ENCODE results near the gene EIF2AK2. TPM values are rescaled to one million over a fixed set of nuclear protein-coding genes. Genes with fewer than 3 reads are reported as not detected.

Gene EIF2AK2
- total RNA-seq, 1 donor from 2014 or later, result 56.0 TPM

GRCh38 chr2:37110306-37111212 lies 46.2 kb downstream of the EIF2AK2 start:
- intact Hi-C loops (cut with DNase I), result no loop called here
- ATAC-seq, result no peak
- no peak for DNase-seq (ENCODE audit: low spot score)

DNA sequence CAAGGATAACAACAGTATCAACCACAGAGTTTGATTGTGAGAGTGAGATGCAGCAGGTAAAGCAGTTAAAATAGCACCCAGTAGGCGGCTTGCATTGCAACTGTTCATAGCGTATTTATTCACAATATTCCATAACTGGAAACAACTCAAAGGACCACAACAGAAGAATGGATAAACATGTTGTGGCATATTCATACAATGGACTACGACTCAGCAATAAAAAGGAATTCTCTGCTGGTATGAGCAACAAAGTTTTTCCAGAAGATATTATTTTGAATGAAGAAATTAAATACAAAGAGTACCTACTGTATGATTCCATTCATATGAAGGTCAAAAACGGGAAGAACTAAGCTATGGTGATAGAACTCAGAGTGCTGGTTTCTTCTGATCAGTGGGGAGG lies 47.3 kb downstream of the EIF2AK2 start:
- ATAC-seq, result no peak
- intact Hi-C loops (cut with DNase I), result no loop called here

DNA sequence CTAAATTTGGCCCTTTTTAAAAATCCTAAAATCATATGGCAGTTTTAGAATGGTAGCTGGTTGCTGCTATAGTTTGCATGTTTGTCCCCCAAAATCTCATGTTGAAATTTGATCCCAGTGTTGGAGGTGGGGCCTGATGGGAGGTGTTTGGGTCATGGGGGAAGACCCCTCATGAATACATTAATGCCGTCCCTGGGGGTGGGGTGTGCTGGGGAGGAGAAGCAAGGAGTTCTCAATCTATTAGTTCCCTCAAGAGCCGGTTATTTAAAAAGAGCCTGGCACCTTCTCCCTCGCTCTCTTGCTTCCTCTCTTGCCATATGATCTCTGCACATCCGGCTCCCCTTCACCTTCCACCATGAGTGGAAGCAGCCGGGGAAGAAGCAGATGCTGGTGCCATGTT lies 51.6 kb downstream of the EIF2AK2 start:
- no peak for ATAC-seq
- intact Hi-C loops (cut with DNase I), result no loop called here
- DNase-seq (ENCODE audit: low spot score), result no peak

More for the DNA sequence above, 47.3 kb downstream of the EIF2AK2 start:
- DNase-seq (ENCODE audit: low spot score), result no peak

GRCh38 chr2:37104178-37104577 lies 52.6 kb downstream of the EIF2AK2 start:
- intact Hi-C loops (cut with DNase I), result no loop called here
- ATAC-seq (no peak), DNase-seq (ENCODE audit: low spot score) (no peak)

GRCh38 chr2:37102588-37102987 lies 54.2 kb downstream of the EIF2AK2 start:
- DNase-seq (ENCODE audit: low spot score) (no peak), ATAC-seq (no peak)
- intact Hi-C loops (cut with DNase I), result no loop called here

DNA sequence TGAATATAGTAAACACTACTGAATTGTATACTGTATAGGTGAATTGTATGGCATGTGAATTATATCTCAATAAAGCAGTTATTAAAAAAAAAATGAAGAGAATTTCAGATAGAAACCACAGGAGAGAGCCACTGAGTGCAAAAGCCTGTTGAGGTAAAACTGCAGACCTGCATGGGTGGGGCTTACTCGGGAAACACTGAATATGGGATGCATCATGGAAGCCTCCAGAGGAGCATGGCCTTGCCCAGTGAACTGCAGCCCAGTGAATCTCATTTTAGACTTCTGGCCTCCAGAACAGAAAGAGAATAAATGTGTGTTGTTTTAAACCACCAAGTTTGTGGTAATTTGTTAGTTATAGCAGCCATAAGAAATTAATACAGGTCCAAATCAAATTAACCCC lies 56.7 kb downstream of the EIF2AK2 start:
- no peak for DNase-seq (ENCODE audit: low spot score)

DNA sequence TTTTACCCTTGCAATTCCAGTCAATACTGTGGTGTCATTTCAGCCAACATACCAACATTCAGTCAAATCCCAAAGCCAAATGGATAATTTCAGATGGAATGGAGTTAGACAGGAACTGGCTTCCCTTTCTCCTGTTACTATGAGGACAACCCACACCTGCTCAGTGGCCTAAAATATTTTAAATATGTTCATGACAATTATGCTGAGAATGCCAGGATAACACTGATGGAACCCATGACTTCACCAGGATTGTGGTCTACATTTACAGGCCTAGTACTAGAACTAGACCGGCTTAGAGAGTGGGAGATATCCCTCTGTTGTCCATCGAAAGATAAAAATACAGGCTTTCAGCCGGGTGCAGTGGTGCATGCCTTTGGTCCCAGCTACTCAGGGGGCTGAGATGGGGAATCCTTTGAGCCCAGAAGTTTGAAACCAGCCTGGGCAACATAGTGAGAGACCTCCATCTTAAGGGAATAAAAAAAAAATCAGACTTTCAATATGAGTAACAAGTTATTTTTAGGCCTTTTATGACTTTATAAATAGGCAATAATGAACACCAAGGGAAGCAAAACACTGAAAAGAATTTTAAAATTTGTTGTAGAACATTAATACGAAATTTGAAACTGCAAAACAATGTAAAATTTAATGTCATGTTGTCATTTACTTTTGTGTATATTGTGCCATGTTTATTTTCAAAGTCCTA lies 58.2 kb downstream of the EIF2AK2 start:
- intact Hi-C loops (cut with DNase I), result no loop called here
- ATAC-seq (no peak), DNase-seq (ENCODE audit: low spot score) (no peak)

More for the DNA sequence above, 56.7 kb downstream of the EIF2AK2 start:
- no peak for ATAC-seq
- intact Hi-C loops (cut with DNase I), result no loop called here

GRCh38 chr2:37096568-37096967 lies 60.2 kb downstream of the EIF2AK2 start:
- intact Hi-C loops (cut with DNase I), result no loop called here
- DNase-seq (ENCODE audit: low spot score) (no peak), ATAC-seq (no peak)

DNA sequence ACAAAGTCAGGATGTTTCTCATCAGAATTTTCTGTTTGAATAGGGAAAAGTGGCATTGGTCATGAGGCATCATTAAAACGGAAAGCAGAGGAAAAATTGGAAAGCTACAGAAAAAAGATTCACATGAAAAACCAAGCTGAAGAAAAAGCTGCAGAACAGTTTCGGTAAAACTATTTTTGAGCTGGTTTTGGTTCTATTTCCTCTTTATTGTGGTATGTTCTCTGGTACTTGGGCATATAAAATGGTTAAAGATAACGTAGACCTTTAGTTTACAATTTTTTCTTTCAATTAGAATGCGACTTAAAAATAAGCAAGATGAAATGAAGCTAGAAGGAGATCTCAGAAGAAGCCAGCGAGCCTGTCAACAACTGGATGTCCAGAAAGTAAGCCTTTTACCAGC lies 64.9 kb downstream of the EIF2AK2 start:
- intact Hi-C loops (cut with DNase I), result no loop called here
- DNase-seq (ENCODE audit: low spot score) (no peak), ATAC-seq (no peak)

DNA sequence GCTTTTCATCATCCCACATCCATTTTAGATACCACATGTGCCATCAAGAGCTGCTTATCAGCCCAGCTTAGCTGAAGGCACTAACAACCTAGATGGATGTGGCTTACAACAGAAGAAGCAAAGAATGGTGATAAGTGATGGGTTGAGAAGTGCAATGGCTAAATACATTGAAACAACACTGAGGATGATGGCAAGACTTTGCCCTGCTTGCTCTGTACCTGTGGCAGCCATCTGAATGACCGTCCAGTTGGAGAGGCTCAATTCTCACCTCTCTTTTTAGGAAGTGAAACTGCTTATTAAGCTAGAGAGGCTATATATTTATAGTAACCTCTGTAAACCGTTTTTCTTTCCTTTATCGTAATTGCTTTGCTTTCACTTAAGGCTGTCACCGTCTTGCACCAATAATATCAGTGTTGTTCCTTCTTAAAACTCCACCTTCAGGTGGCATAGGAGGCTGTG lies 66.7 kb downstream of the EIF2AK2 start:
- intact Hi-C loops (cut with DNase I), result no loop called here
- ATAC-seq (no peak), DNase-seq (ENCODE audit: low spot score) (no peak)

DNA sequence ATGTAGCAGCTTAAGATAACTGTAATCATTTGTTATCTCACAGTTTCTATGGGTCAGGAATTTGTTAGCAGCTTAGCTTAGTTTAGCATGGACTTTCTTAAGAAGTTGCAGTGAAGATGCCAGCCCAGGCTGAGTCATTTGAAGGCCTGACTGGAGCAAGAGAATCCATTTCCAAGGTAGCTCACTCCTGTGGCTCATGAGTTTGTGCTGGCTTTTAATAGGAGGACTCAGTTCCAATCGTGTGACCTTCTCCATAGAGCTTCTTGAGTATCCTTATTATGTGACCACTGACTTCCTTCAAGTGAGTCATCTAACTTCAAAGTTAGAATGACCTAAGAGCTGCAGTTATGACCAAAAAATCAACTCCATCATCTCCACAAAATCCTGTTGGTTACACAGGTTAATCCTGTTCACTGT lies 71.0 kb downstream of the EIF2AK2 start:
- ATAC-seq (no peak), DNase-seq (ENCODE audit: low spot score) (no peak)
- intact Hi-C loops (cut with DNase I), result no loop called here

GRCh38 chr2:37084797-37085196 lies 72.0 kb downstream of the EIF2AK2 start:
- intact Hi-C loops (cut with DNase I), result no loop called here
- ATAC-seq, result no peak
- no peak for DNase-seq (ENCODE audit: low spot score)

DNA sequence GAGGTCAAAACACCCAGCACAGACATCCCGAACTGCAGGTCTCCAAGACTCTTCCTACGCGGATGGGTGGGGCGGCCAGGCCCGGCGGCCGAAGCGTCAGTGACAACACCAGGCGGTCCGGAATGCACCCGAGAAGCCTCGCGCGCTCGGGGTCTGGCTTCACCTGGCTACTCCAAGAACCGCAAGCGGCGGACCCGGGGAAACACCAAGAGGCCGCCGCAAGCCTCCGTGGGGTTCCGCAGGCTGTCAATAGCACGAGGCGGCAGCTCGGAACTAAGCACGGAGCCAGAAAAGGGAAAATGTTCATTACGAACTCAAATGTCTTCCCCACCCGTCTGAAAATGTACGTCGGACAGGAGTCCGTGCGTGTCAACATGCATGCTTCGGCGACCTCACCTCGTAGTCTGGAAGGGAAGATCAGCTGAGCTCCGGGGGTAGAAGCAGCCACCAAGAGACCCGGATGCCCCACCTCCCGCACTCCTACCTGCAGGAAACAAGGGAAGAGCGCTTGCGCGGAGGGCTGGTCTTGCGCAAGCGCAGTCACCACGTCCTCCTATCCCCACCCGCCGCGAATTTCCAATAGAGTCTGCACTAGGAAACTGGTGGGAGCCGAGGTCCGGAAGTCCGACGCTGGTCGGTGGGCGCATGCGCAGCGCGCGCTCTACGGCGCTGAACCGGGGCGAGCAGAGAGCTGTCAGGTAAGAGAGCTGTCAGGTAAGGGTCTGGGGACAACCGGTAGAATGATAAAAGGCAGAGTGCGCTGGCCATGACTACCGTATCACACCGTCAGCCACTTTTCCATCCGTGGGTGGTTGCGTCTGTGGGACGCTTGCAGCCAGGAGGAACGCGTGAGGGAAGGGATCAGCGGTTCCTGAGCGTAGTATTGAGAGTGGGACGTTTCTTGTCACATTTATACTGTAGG lies 72.6 kb downstream of the EIF2AK2 start, which contains the start of the genes GPATCH11 and HEATR5B:
TSS of gene GPATCH11 (plus strand) at position 646 of the 922 bp plus-strand sequence. CDS start 3,864 bp downstream, outside the sequence.
TSS of gene HEATR5B (minus strand) at position 500 of the 922 bp plus-strand sequence. CDS start 958 bp downstream, outside the sequence.
- intact Hi-C loops (cut with DNase I), result no loop called here
- ATAC-seq, result peak; percentile 99
- DNase-seq (ENCODE audit: low spot score), result peak; percentile 95

- no peak for DNase-seq (ENCODE audit: low spot score)
- intact Hi-C loops (cut with DNase I), result no loop called here
- ATAC-seq, result no peak
These were observed 76.1 kb downstream of the EIF2AK2 start for GRCh38 chr2:37080689-37081088.

DNA sequence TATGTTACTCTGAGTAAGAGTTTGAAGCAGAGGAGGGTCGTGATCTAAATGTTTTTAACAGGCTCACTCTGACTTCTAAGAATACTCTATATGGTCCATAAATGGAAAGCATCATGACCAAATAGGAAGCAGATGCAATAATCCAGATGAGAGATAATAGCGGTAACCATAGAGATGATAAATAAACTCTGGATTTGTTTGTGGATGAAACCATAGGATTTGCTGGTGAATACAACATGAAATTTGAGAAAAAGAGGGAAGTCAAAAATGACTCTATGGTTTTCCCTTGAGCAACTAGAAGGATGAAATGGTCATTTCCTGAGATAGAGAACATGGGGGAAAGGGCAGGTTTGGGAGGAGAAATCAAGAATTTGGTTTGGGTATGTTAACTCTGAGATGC lies 76.5 kb downstream of the EIF2AK2 start:
- no peak for ATAC-seq
- DNase-seq (ENCODE audit: low spot score), result no peak
- intact Hi-C loops (cut with DNase I), result no loop called here

GRCh38 chr2:37070931-37071330 lies 85.8 kb downstream of the EIF2AK2 start:
- intact Hi-C loops (cut with DNase I), result no loop called here
- ATAC-seq (no peak), DNase-seq (ENCODE audit: low spot score) (no peak)

- ATAC-seq (no peak), DNase-seq (ENCODE audit: low spot score) (no peak)
- intact Hi-C loops (cut with DNase I), result no loop called here
These were observed 88.1 kb downstream of the EIF2AK2 start for GRCh38 chr2:37068686-37069085.

DNA sequence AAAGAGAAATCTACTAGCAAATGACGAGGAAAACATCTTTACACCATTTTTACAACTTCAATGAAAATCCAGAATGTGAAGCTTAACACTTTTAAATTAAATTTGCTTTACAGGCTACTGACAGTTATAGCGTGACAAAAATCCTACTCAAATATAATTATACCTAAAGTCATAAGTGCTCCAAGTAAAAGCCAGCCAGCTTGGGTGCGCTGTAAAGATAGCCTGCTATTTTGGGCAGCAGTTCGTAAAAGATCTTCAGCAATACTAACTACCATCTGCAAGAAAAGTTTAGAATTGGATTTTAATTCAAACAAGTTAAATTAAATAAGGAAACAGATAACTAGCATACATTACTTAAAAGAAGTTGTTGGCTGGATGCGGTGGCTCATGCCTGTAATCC lies 95.0 kb downstream of the EIF2AK2 start:
- DNase-seq (ENCODE audit: low spot score) (no peak), ATAC-seq (no peak)
- intact Hi-C loops (cut with DNase I), result no loop called here
